ENCODE results near the gene OR7A17. TPM values are rescaled to one million over a fixed set of nuclear protein-coding genes. Genes with fewer than 3 reads are reported as not detected.

Gene OR7A17
- total and polyA plus RNA-seq, 2 of the 8 experiments (the other 6 are each of a cell fraction or from before 2014, with no cell fraction given), result not detected

- no peaks in the 10 kb centered on the region for H3K23me2 ChIP-seq (ENCODE audit: low read depth, low read length)
- no peak overlapping the region for H2AK5ac ChIP-seq (ENCODE audit: low read depth, low read length)
- H3K79me1 ChIP-seq (ENCODE audit: low read depth, low read length), result no peaks in the 10 kb centered on the region
- H4K5ac ChIP-seq (ENCODE audit: insufficient read length, low read depth, low read length), result no peak overlapping the region
- H3K36me3 ChIP-seq (ENCODE audit: control insufficient read depth in 2 of 4, insufficient read depth in 4 of 4, low read length in 3 of 4), result no peaks in the 10 kb centered on the region
- no peak overlapping the region for H3K18ac ChIP-seq (ENCODE audit: extremely low read depth, low read length)
- H2BK15ac ChIP-seq (ENCODE audit: low read length), result no peak overlapping the region
- H2BK5ac ChIP-seq (ENCODE audit: low read depth, low read length), result no peak overlapping the region
- H4K20me1 ChIP-seq (replicated peaks in 1 of 2; ENCODE audit: control insufficient read depth in 1 of 2, insufficient read depth in 2 of 2, low read length in 2 of 2), result no peaks in the 10 kb centered on the region
- H3K79me2 ChIP-seq (ENCODE audit: control insufficient read depth in 1 of 2, insufficient read depth in 2 of 2, low read length in 2 of 2), result no peaks in the 10 kb centered on the region
- DNase-seq (ENCODE audit: low read depth in 1 of 2, low spot score in 2 of 2), result no peak
- ChIA-PET POLR2A (ENCODE audit: partially characterized antibody) (no interaction called here), CTCF (ENCODE audit: partially characterized antibody) (interaction anchor here (0.5 to 0.6 kb wide), 2 partner anchors 20 to 228 kb away, joined by 3 read pairs; no protein-coding TSS in a partner anchor)
- H2BK12ac ChIP-seq (ENCODE audit: low read depth, low read length), result no peak overlapping the region
- no peak for FAIRE-seq
- H3K4me2 ChIP-seq (ENCODE audit: insufficient read depth in 1 of 2, low read depth in 2 of 2, low read length in 2 of 2), result no peak overlapping the region
- H3K4me1 ChIP-seq (replicated peaks in 1 of 4; ENCODE audit: control insufficient read depth in 3 of 4, insufficient read depth in 4 of 4, low read length in 3 of 4), result no peaks in the 10 kb centered on the region
- no peak overlapping the region for H2BK20ac ChIP-seq (ENCODE audit: low read length)
- H3K27me3 ChIP-seq (replicated peaks in 1 of 4; ENCODE audit: control insufficient read depth in 3 of 4, extremely low read depth in 1 of 4, insufficient read depth in 3 of 4, low read length in 3 of 4), result no peaks in the 10 kb centered on the region
- no peak overlapping the region for H2BK120ac ChIP-seq (replicated peaks; ENCODE audit: low read depth, low read length)
- 69% methylated on average over 4 of the region's 4 CpGs; no CpG with 5 or more reads in 1 of the 2 experiments for WGBS, 2 experiments (ENCODE audit: extremely low coverage in 1 of 2, insufficient coverage in 1 of 2, insufficient read length in 1 of 2, insufficient replicate concordance in 2 of 2, low coverage in 1 of 2, low lambda C conversion rate in 2 of 2, missing lambda C conversion rate in 1 of 2)
- peak overlapping the region in 1 of 4 experiments; percentile 34; a peak in 1 of 7 replicates for H3K9ac ChIP-seq (replicated peaks in 1 of 4; ENCODE audit: extremely low read depth in 1 of 4, low read depth in 3 of 4, low read length in 3 of 4)
- H3K56ac ChIP-seq (replicated peaks; ENCODE audit: insufficient read length, low read depth, low read length), result no peak overlapping the region
- H3K4me3 ChIP-seq (ENCODE audit: extremely low read depth in 1 of 4, insufficient read depth in 2 of 4, low read depth in 3 of 4, low read length in 4 of 4), result no peak overlapping the region
- H4K91ac ChIP-seq (replicated peaks; ENCODE audit: insufficient read length, low read length), result no peak overlapping the region
- no peak overlapping the region for H2AFZ ChIP-seq (ENCODE audit: low read length)
- no peak overlapping the region for H3K4ac ChIP-seq (replicated peaks; ENCODE audit: insufficient read length, low read depth, low read length)
- H3K9me3 ChIP-seq (ENCODE audit: insufficient read depth in 2 of 2, low read depth in 1 of 2, low read length in 1 of 2), result peaks cover 67 to 69% of the 10 kb centered on the region in 2 experiments
- H3K23ac ChIP-seq (ENCODE audit: insufficient read length), result no peak overlapping the region
- no peak overlapping the region for H4K8ac ChIP-seq (ENCODE audit: extremely low read depth, insufficient read depth, low read length)
- H3K14ac ChIP-seq (ENCODE audit: insufficient read length), result no peak overlapping the region
- H3K27ac ChIP-seq (ENCODE audit: low read depth, low read length), result no peak overlapping the region
- no peak for TF ChIP-seq BRCA1 (IDR thresholded peaks at IDR 0.05; ENCODE audit: low read depth, low read length)
- no peak for TF ChIP-seq SP4 (IDR thresholded peaks at IDR 0.05; ENCODE audit: low read length)
- TF ChIP-seq GTF2F1 (IDR thresholded peaks at IDR 0.05; ENCODE audit: borderline replicate concordance, low read depth, low read length), result no peak
- no peak for TF ChIP-seq SIRT6 (IDR thresholded peaks at IDR 0.05; ENCODE audit: low read length)
- no peak for TF ChIP-seq HDAC6 (IDR thresholded peaks at IDR 0.05; ENCODE audit: low read depth, low read length)
- TF ChIP-seq SIN3A (conservative IDR thresholded peaks at IDR 0.05 in 1 of 2, IDR thresholded peaks at IDR 0.05 in 1 of 2; ENCODE audit: low read depth in 1 of 2, low read length in 2 of 2), result no peak
- TF ChIP-seq CEBPB (IDR thresholded peaks at IDR 0.05; ENCODE audit: low read depth, low read length), result no peak
- no peak for TF ChIP-seq NANOG (IDR thresholded peaks at IDR 0.05; ENCODE audit: insufficient read depth, low read depth, low read length, poor library complexity, severe bottlenecking)
- TF ChIP-seq TAF7 (optimal IDR thresholded peaks at IDR 0.05; ENCODE audit: borderline replicate concordance, low read depth, low read length), result no peak
- TF ChIP-seq FOSL1 (IDR thresholded peaks at IDR 0.05; ENCODE audit: insufficient read depth, low read depth, low read length), result no peak
- no peak for TF ChIP-seq KDM1A (IDR thresholded peaks at IDR 0.05; ENCODE audit: borderline replicate concordance, low read length)
- no peak for TF ChIP-seq KDM4A (IDR thresholded peaks at IDR 0.05; ENCODE audit: low read depth, low read length, severe bottlenecking)
- no peak for TF ChIP-seq ATF2 (IDR thresholded peaks at IDR 0.05; ENCODE audit: low read length)
These were observed 48.5 kb downstream of the OR7A17 start for GRCh38 chr19:14837391-14837790.
